Heart right ventricle (tissue), 16 donors: ENCODE results near the gene ARSI. TPM values are rescaled to one million over a fixed set of nuclear protein-coding genes. Genes with fewer than 3 reads are reported as not detected.

Experiments
- ATAC-seq, 8 donors: fragments of 200-7000 bp; cut with Tn5 transposase; one replicate each; pipeline ENCODE4 v1.9.1; 2020; ENCODE audit warnings: mild to moderate bottlenecking in 8 of 8, moderate library complexity in 8 of 8, moderate number of reproducible peaks in 1 of 8
- DNase-seq, 2 donors: peaks; one replicate each; pipeline ENCODE4 v3.0.0-alpha.2; 2020
- H3K27ac ChIP-seq, 10 donors: fragments of 200-600 bp; sonication (generic) in 2 of 10; one replicate each; pipeline versions ENCODE4 v1.5.0 to v1.8.0; 2020 to 2022; ENCODE audit warnings: mild to moderate bottlenecking in 3 of 10
- H3K27me3 ChIP-seq, 7 donors: fragments of 200-600 bp; one replicate each; pipeline ENCODE4 v1.8.0; 2021 to 2022; ENCODE audit warnings: mild to moderate bottlenecking in 2 of 7
- H3K36me3 ChIP-seq, 9 donors: fragments of 200-600 bp; sonication (generic) in 1 of 9; one replicate each; pipeline versions ENCODE4 v1.5.0 to v1.8.0; 2020 to 2022; ENCODE audit warnings: mild to moderate bottlenecking in 2 of 9
- H3K4me1 ChIP-seq, 9 donors: fragments of 200-600 bp; sonication (generic) in 1 of 9; one replicate each; pipeline versions ENCODE4 v1.5.0 to v1.8.0; 2020 to 2022; ENCODE audit warnings: mild to moderate bottlenecking in 4 of 9
- H3K4me3 ChIP-seq, 10 donors: fragments of 200-600 bp; sonication (generic) in 2 of 10; one replicate each; pipeline versions ENCODE4 v1.5.0 to v1.8.0; 2020 to 2022; ENCODE audit warnings: mild to moderate bottlenecking in 7 of 10, moderate library complexity in 2 of 10
- H3K9me3 ChIP-seq, 11 donors: fragments of 200-600 bp in 10 of 11; sonication (generic) in 2 of 11; one replicate each; pipeline versions ENCODE4 v1.5.0 to v1.8.0; 2013 to 2022; ENCODE audit warnings: mild to moderate bottlenecking in 2 of 11, control low read depth in 1 of 11, moderate library complexity in 1 of 11
- CTCF ChIP-seq, 9 donors: fragments of 200-600 bp; sonication (generic) in 2 of 9; IDR thresholded peaks; one replicate each; pipeline versions ENCODE4 v1.5.0 to v1.8.0; 2021 to 2022; ENCODE audit warnings: antibody characterized with exemption in 9 of 9, mild to moderate bottlenecking in 5 of 9, moderate library complexity in 1 of 9
- WGBS, 2 donors: extraction: QIAGEN DNeasy Blood & Tissue Kit; methylation state at CpG; one replicate each; pipeline ENCODE4 v1.1.7; 2013; ENCODE audit warnings: inconsistent platforms in 1 of 2; 5-methylcytosine and 5-hydroxymethylcytosine counted together
- intact Hi-C, 10 donors: fragments of 100-400 bp; cut with DNase I; formaldehyde crosslinking; loops; one replicate each; pipeline versions ENCODE4 v1.11.1 to v1.14.2; 2022
- polyA plus RNA-seq, 2 donors: library from polyadenylated mRNA; stranded (reverse); fragments of 200-250 nt; gene quantifications; one replicate each; pipeline ENCODE4 v1.2.3, GENCODE V29; 2013
- total RNA-seq, 10 donors: library from RNA; stranded (reverse); fragmentation: NEBNext Ultra II Directional in 3 of 10; extraction: Animal tissue kit (Norgen Biotek cat#: 25700) in 3 of 10; gene quantifications; one replicate each; pipeline versions ENCODE4 v1.2.1 to v1.2.4, GENCODE V29; 2021 to 2023
- donor health status: Arrhythmogenic right ventricular cardiomyopathy.
- donor health status: ischemic (EF 13 %, LVEDD 7.1; RV severe dilation, severe dysfunction).
- donor health status: healthy with polysubstance abuse.
- donor health status: DM: no; HTN: yes; CAD: no.
- donor health status: DM: no; HTN: no; CAD: no.
- donor health status: ischemic (EF 25% LVEDD 6.9; RV normal size, moderate dysfunction).
- donor health status: ischemic (EF 25% LVEDD 5.7; RV mildly dilated, moderate dysfunction).
- donor health status: healthy.
- donor health status: DM: yes; HTN: yes; CAD: no.
- donor health status: Ischemic cardiomyopathy.
- donor health status: ischemic (EF 35%, LVEDD 5.7; RV mildly dilated, moderate dysfunction).
- donor health status: nonischemic (EF 11% LVEDD 7.7; RV severe dilation, severe dysfunction).
- donor health status: DM: yes; HTN: yes; CAD: no.
- donor health status: PGD.
- donor health status: ischemic (EF 29% LVEDD 5.4; RV normal size, mild dysfunction).
- donor health status: nonischemic (EF 23%, LVEDD 6.1; RV moderate dilation, normal function).

ARSI gene
- total and polyA plus RNA-seq, 12 donors = 0.11 to 0.65 (median 0.32) TPM; not detected in 2

DNA sequence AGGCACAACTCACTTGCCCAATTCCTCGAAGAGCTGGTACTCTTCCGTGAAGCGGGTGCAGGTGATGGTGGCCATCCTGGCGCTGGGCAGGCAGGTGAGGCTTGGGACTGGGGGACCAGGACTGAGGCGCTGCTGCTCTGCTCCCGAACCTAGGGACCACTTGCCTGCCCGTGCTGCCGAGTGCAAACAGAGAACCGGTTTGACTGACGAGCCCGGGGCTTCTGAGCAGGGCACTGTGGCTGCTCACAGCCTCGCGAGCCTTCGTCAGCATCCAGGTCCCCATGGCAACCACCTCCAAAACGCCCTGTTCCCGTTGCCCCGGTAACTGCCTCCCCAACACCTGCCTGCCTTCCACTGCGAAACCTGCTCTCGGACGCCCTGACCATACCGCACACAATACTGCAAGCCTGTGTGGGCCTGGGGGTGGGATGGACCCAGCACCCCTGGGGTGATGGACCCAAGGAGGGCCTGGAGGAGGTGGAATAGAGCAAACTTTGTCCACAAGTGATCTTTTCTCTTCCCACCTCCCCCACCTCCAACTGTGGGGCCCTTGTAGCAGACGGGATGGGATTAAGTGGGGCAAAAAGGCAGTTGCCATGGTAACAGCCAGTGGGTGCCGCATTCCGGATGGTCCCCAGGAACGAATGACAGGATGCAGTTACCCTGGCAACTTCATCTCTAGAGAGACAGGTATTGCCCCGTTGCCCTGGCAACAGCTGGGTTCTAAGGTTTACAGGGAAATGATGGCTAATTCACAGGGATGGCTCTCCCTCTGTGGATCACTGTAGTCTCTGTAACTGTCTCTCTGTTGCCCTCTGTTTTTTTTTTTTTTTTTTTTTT is 12.9 kb downstream of the ARSI start, which contains the start of gene CAMK2A:
Gene CAMK2A, minus strand, starts transcription at position 223 of the 840 bp plus-strand sequence. Its CDS starts 148 bp downstream, at position 75.
- Histone ChIP-seq H3K9me3 (no peaks in the 10 kb centered on the region), H3K27ac (no peak within 1 kb of the TSS), H3K4me3 (no peak within 1 kb of the TSS), H3K36me3 (no peaks in the 10 kb centered on the region), H3K4me1 (no peaks in the 10 kb centered on the region), H3K27me3 (peaks cover 0 to 31% (median 17%) of the 10 kb centered on the region in 7 donors)
- DNase-seq (no peak), ATAC-seq (no peak)
- no peak for TF ChIP-seq CTCF (IDR thresholded peaks at IDR 0.05)
- intact Hi-C loops = no loop called here
- WGBS, 2 donors = 52 to 53% methylated on average over 26 of the region's 26 CpGs

DNA sequence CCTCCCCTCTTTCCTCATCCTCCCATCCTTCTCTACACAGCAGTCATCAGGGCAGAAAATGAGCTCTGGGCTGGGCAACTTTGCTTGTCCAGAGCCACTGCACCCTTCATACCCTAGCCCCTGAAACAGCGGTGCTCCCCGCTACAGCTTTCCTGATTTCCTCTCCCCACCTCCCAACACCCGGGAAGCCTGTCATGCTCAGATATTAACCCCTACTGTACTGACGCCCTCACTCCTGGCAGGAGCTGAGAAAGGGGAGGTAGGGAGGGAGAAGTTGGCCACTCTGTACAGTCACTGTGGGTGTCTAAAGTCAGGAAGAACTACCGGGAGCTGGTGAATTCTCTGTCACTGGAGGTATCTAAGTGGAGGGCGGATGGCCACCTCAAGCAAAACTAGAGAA is 13.9 kb downstream of the ARSI start:
- WGBS, 2 donors = 49 to 56% methylated on average over 6 of the region's 6 CpGs
- DNase-seq (no peak), ATAC-seq (peak in 1 of 8 donors; percentile 6)
- H3K9me3 ChIP-seq = no peaks in the 10 kb centered on the region
- H3K27ac ChIP-seq = no peak overlapping the region
- intact Hi-C loops = no loop called here
- no peak overlapping the region for H3K4me3 ChIP-seq
- peaks cover 0 to 27% (median 17%) of the 10 kb centered on the region in 7 donors for H3K27me3 ChIP-seq
- H3K36me3 ChIP-seq = no peaks in the 10 kb centered on the region
- no peaks in the 10 kb centered on the region for H3K4me1 ChIP-seq
- TF ChIP-seq CTCF (IDR thresholded peaks at IDR 0.05) = no peak

GRCh38 chr5:150288361-150288760 is 14.3 kb downstream of the ARSI start:
- Histone ChIP-seq H3K27ac (no peak overlapping the region), H3K9me3 (no peaks in the 10 kb centered on the region), H3K27me3 (peaks cover 0 to 27% (median 17%) of the 10 kb centered on the region in 7 donors), H3K36me3 (no peaks in the 10 kb centered on the region), H3K4me1 (no peaks in the 10 kb centered on the region), H3K4me3 (no peak overlapping the region)
- intact Hi-C loops = no loop called here
- 89 to 90% methylated on average over 4 of the region's 4 CpGs for WGBS, 2 donors
- TF ChIP-seq CTCF (IDR thresholded peaks at IDR 0.05) = no peak
- no peak for ATAC-seq
- DNase-seq = no peak

- H3K27ac ChIP-seq = no peak overlapping the region
- no peak overlapping the region for H3K4me3 ChIP-seq
- intact Hi-C loops = no loop called here
- H3K36me3 ChIP-seq = no peaks in the 10 kb centered on the region
- H3K27me3 ChIP-seq = peaks cover 0 to 27% (median 16%) of the 10 kb centered on the region in 7 donors
- ATAC-seq = peak in 1 of 8 donors; percentile 52
- peak in 6 of 9 donors; percentile 5 to 33 (median 30) for TF ChIP-seq CTCF (IDR thresholded peaks at IDR 0.05)
- no peaks in the 10 kb centered on the region for H3K4me1 ChIP-seq
- 73% methylated on average over 5 of the region's 5 CpGs for WGBS, 2 donors
- no peaks in the 10 kb centered on the region for H3K9me3 ChIP-seq
- DNase-seq = no peak
Observed at GRCh38 chr5:150286820-150287219, 15.9 kb downstream of the ARSI start.
